GM06990 (cell line): ENCODE measurements around the gene UROC1.

Experiments
- DNase-seq: peaks from one replicate; pipeline ENCODE4 v3.0.0-alpha.2; 2011; ENCODE audit not compliant: insufficient read length; ENCODE audit errors: extremely low read depth
- H3K27me3 ChIP-seq: replicated peaks from 2 replicates; pipeline ENCODE4 v1.6.0; 2011; ENCODE audit warnings: low read length; ENCODE audit not compliant: control insufficient read depth, insufficient read depth
- H3K36me3 ChIP-seq: 2 replicates; pipeline ENCODE4 v1.5.1; 2011; ENCODE audit warnings: low read length; ENCODE audit not compliant: control insufficient read depth, insufficient read depth
- H3K4me3 ChIP-seq: replicated peaks from 2 replicates; pipeline ENCODE4 v1.5.1; 2011; ENCODE audit warnings: low read depth, mild to moderate bottlenecking, control low read depth, low read length
- TF ChIP-seq, protein P1 (sequence below): IDR thresholded peaks from 2 replicates; pipeline ENCODE4 v1.5.1; 2011; ENCODE audit warnings: low read length, control low read depth, mild to moderate bottlenecking, inconsistent platforms; ENCODE audit not compliant: insufficient read depth, poor library complexity, severe bottlenecking

The UROC1 gene

GRCh38 chr3:126517986-126518778 lies 609 bp upstream of the UROC1 start:
- peaks cover 1% of the 10 kb centered on the region; the same call in 1 of the 2 replicates for H3K27me3 ChIP-seq

DNA sequence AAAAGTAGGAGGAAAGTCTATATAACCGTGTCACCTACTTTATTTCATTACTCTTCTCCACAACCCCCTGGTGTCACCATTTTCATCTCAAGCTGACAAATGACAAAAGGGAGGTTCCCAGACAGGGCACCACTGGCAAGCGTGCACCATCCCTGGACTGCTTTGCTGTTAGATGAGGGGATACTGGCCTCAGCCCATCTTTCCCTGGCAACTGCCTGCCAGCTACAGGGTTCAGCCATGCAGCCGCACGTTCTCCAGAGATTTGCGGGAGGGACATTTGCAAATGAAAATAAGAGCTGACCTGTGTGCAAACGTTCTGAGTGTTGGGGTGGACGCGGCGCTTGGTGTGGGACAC lies 660 bp downstream of the UROC1 start:
- no peak for DNase-seq
- no peak overlapping the region for H3K4me3 ChIP-seq
- H3K27me3 ChIP-seq = peaks cover 1% of the 10 kb centered on the region; the same call in 1 of the 2 replicates
- no peaks in the 10 kb centered on the region for H3K36me3 ChIP-seq
- TF ChIP-seq, protein P1, sequence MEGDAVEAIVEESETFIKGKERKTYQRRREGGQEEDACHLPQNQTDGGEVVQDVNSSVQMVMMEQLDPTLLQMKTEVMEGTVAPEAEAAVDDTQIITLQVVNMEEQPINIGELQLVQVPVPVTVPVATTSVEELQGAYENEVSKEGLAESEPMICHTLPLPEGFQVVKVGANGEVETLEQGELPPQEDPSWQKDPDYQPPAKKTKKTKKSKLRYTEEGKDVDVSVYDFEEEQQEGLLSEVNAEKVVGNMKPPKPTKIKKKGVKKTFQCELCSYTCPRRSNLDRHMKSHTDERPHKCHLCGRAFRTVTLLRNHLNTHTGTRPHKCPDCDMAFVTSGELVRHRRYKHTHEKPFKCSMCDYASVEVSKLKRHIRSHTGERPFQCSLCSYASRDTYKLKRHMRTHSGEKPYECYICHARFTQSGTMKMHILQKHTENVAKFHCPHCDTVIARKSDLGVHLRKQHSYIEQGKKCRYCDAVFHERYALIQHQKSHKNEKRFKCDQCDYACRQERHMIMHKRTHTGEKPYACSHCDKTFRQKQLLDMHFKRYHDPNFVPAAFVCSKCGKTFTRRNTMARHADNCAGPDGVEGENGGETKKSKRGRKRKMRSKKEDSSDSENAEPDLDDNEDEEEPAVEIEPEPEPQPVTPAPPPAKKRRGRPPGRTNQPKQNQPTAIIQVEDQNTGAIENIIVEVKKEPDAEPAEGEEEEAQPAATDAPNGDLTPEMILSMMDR = no peak

More at GRCh38 chr3:126517986-126518778, 609 bp upstream of the UROC1 start:
- no peak for DNase-seq
- Histone ChIP-seq H3K4me3 (no peak overlapping the region), H3K36me3 (no peaks in the 10 kb centered on the region)
- TF ChIP-seq, protein P1 = peak; percentile 10

- no peak for DNase-seq
- Histone ChIP-seq H3K36me3 (no peaks in the 10 kb centered on the region), H3K4me3 (no peak overlapping the region), H3K27me3 (peaks cover 1% of the 10 kb centered on the region; the same call in 1 of the 2 replicates)
- TF ChIP-seq, protein P1 = no peak
Measured at GRCh38 chr3:126516152-126516935, 1.2 kb downstream of the UROC1 start.

- H3K27me3 ChIP-seq = peaks cover 1% of the 10 kb centered on the region; the same call in 1 of the 2 replicates
- no peak for DNase-seq
- H3K36me3 ChIP-seq = no peaks in the 10 kb centered on the region
- H3K4me3 ChIP-seq = no peak overlapping the region
- TF ChIP-seq, protein P1 = no peak
Measured at GRCh38 chr3:126515066-126515706, 2.4 kb downstream of the UROC1 start.

GRCh38 chr3:126514161-126514560 lies 3.4 kb downstream of the UROC1 start:
- no peak for DNase-seq
- Histone ChIP-seq H3K27me3 (peaks cover 1% of the 10 kb centered on the region; the same call in 1 of the 2 replicates), H3K36me3 (no peaks in the 10 kb centered on the region), H3K4me3 (no peak overlapping the region)
- TF ChIP-seq, protein P1 = no peak
